Measurements from ENCODE around the gene TBC1D3B.

Gene TBC1D3B

GRCh38 chr17:36149296-36149820, 27.1 kb downstream of the TBC1D3B start:
- WGBS, result 78% methylated on average over 11 of the region's 11 CpGs
- no peak overlapping the region for H3K9ac ChIP-seq (ENCODE audit: low read depth, low read length)
- no peaks in the 10 kb centered on the region for H3K27me3 ChIP-seq (ENCODE audit: insufficient read depth, low read length)
- H3K4me1 ChIP-seq (ENCODE audit: insufficient read depth, low read length), result no peaks in the 10 kb centered on the region
- no peaks in the 10 kb centered on the region for H3K9me3 ChIP-seq (ENCODE audit: insufficient read depth, low read depth, low read length)
- no peak overlapping the region for H3K4me3 ChIP-seq (ENCODE audit: low read length)
- H3K36me3 ChIP-seq (ENCODE audit: insufficient read depth, low read length), result no peaks in the 10 kb centered on the region
- H3K27ac ChIP-seq (ENCODE audit: low read depth, low read length), result no peak overlapping the region

- H3K36me3 ChIP-seq (ENCODE audit: insufficient read depth, low read length), result no peaks in the 10 kb centered on the region
- H3K9ac ChIP-seq (ENCODE audit: low read depth, low read length), result no peak overlapping the region
- no peak overlapping the region for H3K4me3 ChIP-seq (ENCODE audit: low read length)
- no peaks in the 10 kb centered on the region for H3K27me3 ChIP-seq (ENCODE audit: insufficient read depth, low read length)
- H3K27ac ChIP-seq (ENCODE audit: low read depth, low read length), result no peak overlapping the region
- no peaks in the 10 kb centered on the region for H3K9me3 ChIP-seq (ENCODE audit: insufficient read depth, low read depth, low read length)
- H3K4me1 ChIP-seq (ENCODE audit: insufficient read depth, low read length), result no peaks in the 10 kb centered on the region
- 41% methylated on average over 5 of the region's 6 CpGs for WGBS
Observed at GRCh38 chr17:36148559-36149295, 27.7 kb downstream of the TBC1D3B start.

- no peak overlapping the region for H3K4me3 ChIP-seq (ENCODE audit: low read length)
- H3K4me1 ChIP-seq (ENCODE audit: insufficient read depth, low read length), result no peaks in the 10 kb centered on the region
- H3K9ac ChIP-seq (ENCODE audit: low read depth, low read length), result no peak overlapping the region
Observed at GRCh38 chr17:36147601-36148000, 28.8 kb downstream of the TBC1D3B start.

GRCh38 chr17:36144981-36145729, 31.3 kb downstream of the TBC1D3B start:
- Histone ChIP-seq H3K27ac (ENCODE audit: low read depth, low read length) (no peak overlapping the region), H3K9ac (ENCODE audit: low read depth, low read length) (no peak overlapping the region), H3K4me3 (ENCODE audit: low read length) (no peak overlapping the region), H3K27me3 (ENCODE audit: insufficient read depth, low read length) (no peaks in the 10 kb centered on the region), H3K36me3 (ENCODE audit: insufficient read depth, low read length) (no peaks in the 10 kb centered on the region), H3K9me3 (ENCODE audit: insufficient read depth, low read depth, low read length) (no peaks in the 10 kb centered on the region), H3K4me1 (ENCODE audit: insufficient read depth, low read length) (no peaks in the 10 kb centered on the region)
- 98% methylated on average over 5 of the region's 5 CpGs for WGBS

More at GRCh38 chr17:36147601-36148000, 28.8 kb downstream of the TBC1D3B start:
- Histone ChIP-seq H3K9me3 (ENCODE audit: insufficient read depth, low read depth, low read length) (no peaks in the 10 kb centered on the region), H3K27me3 (ENCODE audit: insufficient read depth, low read length) (no peaks in the 10 kb centered on the region), H3K36me3 (ENCODE audit: insufficient read depth, low read length) (no peaks in the 10 kb centered on the region), H3K27ac (ENCODE audit: low read depth, low read length) (no peak overlapping the region)
- 95% methylated on average over 3 of the region's 3 CpGs for WGBS

- no peaks in the 10 kb centered on the region for H3K36me3 ChIP-seq (ENCODE audit: insufficient read depth, low read length)
- no peak overlapping the region for H3K27ac ChIP-seq (ENCODE audit: low read depth, low read length)
- no peak overlapping the region for H3K9ac ChIP-seq (ENCODE audit: low read depth, low read length)
- H3K9me3 ChIP-seq (ENCODE audit: insufficient read depth, low read depth, low read length), result no peaks in the 10 kb centered on the region
- no peaks in the 10 kb centered on the region for H3K4me1 ChIP-seq (ENCODE audit: insufficient read depth, low read length)
- 97% methylated on average over 1 of the region's 2 CpGs for WGBS
- no peaks in the 10 kb centered on the region for H3K27me3 ChIP-seq (ENCODE audit: insufficient read depth, low read length)
- H3K4me3 ChIP-seq (ENCODE audit: low read length), result no peak overlapping the region
Observed at GRCh38 chr17:36144014-36144413, 32.4 kb downstream of the TBC1D3B start.

GRCh38 chr17:36142806-36143205, 33.6 kb downstream of the TBC1D3B start:
- Histone ChIP-seq H3K4me3 (ENCODE audit: low read length) (no peak overlapping the region), H3K36me3 (ENCODE audit: insufficient read depth, low read length) (no peaks in the 10 kb centered on the region), H3K9me3 (ENCODE audit: insufficient read depth, low read depth, low read length) (no peaks in the 10 kb centered on the region), H3K9ac (ENCODE audit: low read depth, low read length) (no peak overlapping the region), H3K27ac (ENCODE audit: low read depth, low read length) (no peak overlapping the region), H3K4me1 (ENCODE audit: insufficient read depth, low read length) (no peaks in the 10 kb centered on the region), H3K27me3 (ENCODE audit: insufficient read depth, low read length) (no peaks in the 10 kb centered on the region)
- 94% methylated on average over 8 of the region's 8 CpGs for WGBS

GRCh38 chr17:36142235-36142634, 34.2 kb downstream of the TBC1D3B start:
- Histone ChIP-seq H3K4me3 (ENCODE audit: low read length) (no peak overlapping the region), H3K36me3 (ENCODE audit: insufficient read depth, low read length) (no peaks in the 10 kb centered on the region), H3K4me1 (ENCODE audit: insufficient read depth, low read length) (no peaks in the 10 kb centered on the region), H3K27me3 (ENCODE audit: insufficient read depth, low read length) (no peaks in the 10 kb centered on the region), H3K9me3 (ENCODE audit: insufficient read depth, low read depth, low read length) (no peaks in the 10 kb centered on the region), H3K27ac (ENCODE audit: low read depth, low read length) (no peak overlapping the region), H3K9ac (ENCODE audit: low read depth, low read length) (no peak overlapping the region)

- Histone ChIP-seq H3K4me1 (ENCODE audit: insufficient read depth, low read length) (no peaks in the 10 kb centered on the region), H3K9me3 (ENCODE audit: insufficient read depth, low read depth, low read length) (no peaks in the 10 kb centered on the region), H3K27me3 (ENCODE audit: insufficient read depth, low read length) (no peaks in the 10 kb centered on the region), H3K9ac (ENCODE audit: low read depth, low read length) (no peak overlapping the region), H3K36me3 (ENCODE audit: insufficient read depth, low read length) (no peaks in the 10 kb centered on the region), H3K27ac (ENCODE audit: low read depth, low read length) (no peak overlapping the region), H3K4me3 (ENCODE audit: low read length) (no peak overlapping the region)
- 100% methylated on average over 1 of the region's 1 CpG for WGBS
Observed at GRCh38 chr17:36136439-36136838, 40.0 kb downstream of the TBC1D3B start.

GRCh38 chr17:36136036-36136435, 40.4 kb downstream of the TBC1D3B start:
- Histone ChIP-seq H3K27me3 (ENCODE audit: insufficient read depth, low read length) (no peaks in the 10 kb centered on the region), H3K9ac (ENCODE audit: low read depth, low read length) (no peak overlapping the region), H3K27ac (ENCODE audit: low read depth, low read length) (no peak overlapping the region), H3K4me3 (ENCODE audit: low read length) (no peak overlapping the region), H3K4me1 (ENCODE audit: insufficient read depth, low read length) (no peaks in the 10 kb centered on the region), H3K9me3 (ENCODE audit: insufficient read depth, low read depth, low read length) (no peaks in the 10 kb centered on the region), H3K36me3 (ENCODE audit: insufficient read depth, low read length) (no peaks in the 10 kb centered on the region)
- 90% methylated on average over 1 of the region's 1 CpG for WGBS

GRCh38 chr17:36135465-36135864, 41.0 kb downstream of the TBC1D3B start:
- Histone ChIP-seq H3K9ac (ENCODE audit: low read depth, low read length) (no peak overlapping the region), H3K36me3 (ENCODE audit: insufficient read depth, low read length) (no peaks in the 10 kb centered on the region), H3K4me1 (ENCODE audit: insufficient read depth, low read length) (no peaks in the 10 kb centered on the region), H3K9me3 (ENCODE audit: insufficient read depth, low read depth, low read length) (no peaks in the 10 kb centered on the region), H3K27me3 (ENCODE audit: insufficient read depth, low read length) (no peaks in the 10 kb centered on the region), H3K4me3 (ENCODE audit: low read length) (no peak overlapping the region), H3K27ac (ENCODE audit: low read depth, low read length) (no peak overlapping the region)
- WGBS, result 81% methylated on average over 4 of the region's 4 CpGs

- H3K4me1 ChIP-seq (ENCODE audit: insufficient read depth, low read length), result no peaks in the 10 kb centered on the region
- H3K9me3 ChIP-seq (ENCODE audit: insufficient read depth, low read depth, low read length), result no peaks in the 10 kb centered on the region
- no peak overlapping the region for H3K9ac ChIP-seq (ENCODE audit: low read depth, low read length)
- 84% methylated on average over 4 of the region's 4 CpGs for WGBS
- H3K4me3 ChIP-seq (ENCODE audit: low read length), result no peak overlapping the region
- H3K27me3 ChIP-seq (ENCODE audit: insufficient read depth, low read length), result no peaks in the 10 kb centered on the region
- no peaks in the 10 kb centered on the region for H3K36me3 ChIP-seq (ENCODE audit: insufficient read depth, low read length)
- no peak overlapping the region for H3K27ac ChIP-seq (ENCODE audit: low read depth, low read length)
Observed at GRCh38 chr17:36133602-36134236, 42.7 kb downstream of the TBC1D3B start.
